Neural progenitor cell (in vitro differentiated cells): ENCODE measurements around the gene PLCL1. TPM values are rescaled to one million over a fixed set of nuclear protein-coding genes. Genes with fewer than 3 reads are reported as not detected.

Source experiments
- DNase-seq: peaks from one replicate; pipeline ENCODE4 v3.0.0-alpha.2; 2016; ENCODE audit warnings: low spot score
- H2AFZ ChIP-seq: fragments of 200-600 bp; sonication (generic); replicated peaks from 2 replicates; pipeline ENCODE4 v1.6.1; 2016; ENCODE audit warnings: antibody characterized with exemption
- H3F3A ChIP-seq: fragments of 200-600 bp; sonication (generic); 2 replicates; pipeline ENCODE4 v1.6.1; 2016; ENCODE audit warnings: antibody characterized with exemption, low read depth
- H3K27ac ChIP-seq: fragments of 200-600 bp; sonication (generic); 2 replicates; pipeline ENCODE4 v1.5.1; 2016; ENCODE audit warnings: mild to moderate bottlenecking
- H3K27me3 ChIP-seq: fragments of 200-600 bp; sonication (generic); 2 replicates; pipeline ENCODE4 v1.6.1; 2016; ENCODE audit warnings: mild to moderate bottlenecking, moderate library complexity
- H3K36me3 ChIP-seq: fragments of 200-600 bp; sonication (generic); 2 replicates; pipeline ENCODE4 v1.5.1; 2016
- H3K4me1 ChIP-seq: fragments of 200-600 bp; sonication (generic); 2 replicates; pipeline ENCODE4 v1.6.1; 2016; ENCODE audit warnings: mixed run types
- H3K4me2 ChIP-seq: fragments of 200-600 bp; sonication (generic); 2 replicates; pipeline ENCODE4 v1.6.1; 2016
- H3K4me3 ChIP-seq: fragments of 200-600 bp; sonication (generic); 2 replicates; pipeline ENCODE4 v1.5.1; 2016
- H3K79me2 ChIP-seq: fragments of 200-600 bp; sonication (generic); 2 replicates; pipeline ENCODE4 v1.6.1; 2016; ENCODE audit warnings: low read depth
- H3K9ac ChIP-seq: fragments of 200-600 bp; sonication (generic); 2 replicates; pipeline ENCODE4 v1.6.1; 2016
- H3K9me3 ChIP-seq: fragments of 200-600 bp; sonication (generic); 2 replicates; pipeline ENCODE4 v1.5.1; 2016; ENCODE audit warnings: low read depth
- H4K20me1 ChIP-seq: fragments of 200-600 bp; sonication (generic); 2 replicates; pipeline ENCODE4 v1.6.1; 2016; ENCODE audit warnings: low read depth
- H3K27ac Mint-ChIP-seq: 3 replicates; pipeline ENCODE4 v1.8.0; 2021; ENCODE audit warnings: mixed read lengths
- H3K27me3 Mint-ChIP-seq: 2 replicates; pipeline ENCODE4 v1.8.0; 2022; ENCODE audit warnings: low read depth, mild to moderate bottlenecking, inconsistent platforms, moderate library complexity, mixed read lengths; ENCODE audit not compliant: insufficient read depth
- H3K36me3 Mint-ChIP-seq: 3 replicates; pipeline ENCODE4 v1.8.0; 2021; ENCODE audit warnings: mixed read lengths
- H3K4me1 Mint-ChIP-seq: 3 replicates; pipeline ENCODE4 v1.8.0; 2021; ENCODE audit warnings: mixed read lengths
- H3K4me3 Mint-ChIP-seq: 3 replicates; pipeline ENCODE4 v1.8.0; 2021; ENCODE audit warnings: mild to moderate bottlenecking, moderate library complexity, mixed read lengths
- H3K9me3 Mint-ChIP-seq: 3 replicates; pipeline ENCODE4 v1.8.0; 2020; ENCODE audit warnings: mixed read lengths
- EZH2 ChIP-seq: fragments of 200-600 bp; sonication (generic); IDR thresholded peaks from 2 replicates; pipeline ENCODE4 v1.6.1; 2017; ENCODE audit warnings: antibody characterized with exemption, mild to moderate bottlenecking, moderate library complexity
- EZH2phosphoT487 ChIP-seq: fragments of 200-600 bp; sonication (generic); IDR thresholded peaks from 2 replicates; pipeline ENCODE4 v1.6.1; 2017; ENCODE audit warnings: antibody characterized with exemption
- total RNA-seq: library from RNA; depleted of rRNA; stranded (reverse); fragments of >200 nt; gene quantifications from 2 replicates; pipeline ENCODE4 v1.2.3, GENCODE V29; 2015; ENCODE audit warnings: low replicate concordance
- TF ChIP-seq, protein P1 (sequence below): fragments of 200-600 bp; sonication (generic); IDR thresholded peaks from 2 replicates; pipeline ENCODE4 v1.5.1; 2017; ENCODE audit warnings: antibody characterized with exemption, mild to moderate bottlenecking

The PLCL1 gene
- total RNA-seq, 1 donor from 2014 or later, result 0.41 TPM

GRCh38 chr2:197925204-197925603 lies 120.8 kb downstream of the PLCL1 start:
- DNase-seq, result no peak
- Histone ChIP-seq H3F3A (no peaks in the 10 kb centered on the region), H2AFZ (no peak overlapping the region), H3K36me3 (no peaks in the 10 kb centered on the region), H3K27me3 (no peaks in the 10 kb centered on the region), H3K9me3 (no peaks in the 10 kb centered on the region), H3K4me2 (no peak overlapping the region), H3K27ac (no peak overlapping the region), H3K9ac (no peak overlapping the region), H3K79me2 (no peaks in the 10 kb centered on the region), H4K20me1 (no peaks in the 10 kb centered on the region), H3K4me3 (no peak overlapping the region), H3K4me1 (no peaks in the 10 kb centered on the region)
- H3K36me3 Mint-ChIP-seq, result no peaks in the 10 kb centered on the region
- H3K4me3 Mint-ChIP-seq, result no peak overlapping the region
- no peaks in the 10 kb centered on the region for H3K27me3 Mint-ChIP-seq
- peaks cover 3% of the 10 kb centered on the region for H3K4me1 Mint-ChIP-seq
- H3K27ac Mint-ChIP-seq, result no peak overlapping the region
- peaks cover 8% of the 10 kb centered on the region for H3K9me3 Mint-ChIP-seq
- TF ChIP-seq EZH2phosphoT487, result no peak
- TF ChIP-seq EZH2, result no peak
- TF ChIP-seq, protein P1, sequence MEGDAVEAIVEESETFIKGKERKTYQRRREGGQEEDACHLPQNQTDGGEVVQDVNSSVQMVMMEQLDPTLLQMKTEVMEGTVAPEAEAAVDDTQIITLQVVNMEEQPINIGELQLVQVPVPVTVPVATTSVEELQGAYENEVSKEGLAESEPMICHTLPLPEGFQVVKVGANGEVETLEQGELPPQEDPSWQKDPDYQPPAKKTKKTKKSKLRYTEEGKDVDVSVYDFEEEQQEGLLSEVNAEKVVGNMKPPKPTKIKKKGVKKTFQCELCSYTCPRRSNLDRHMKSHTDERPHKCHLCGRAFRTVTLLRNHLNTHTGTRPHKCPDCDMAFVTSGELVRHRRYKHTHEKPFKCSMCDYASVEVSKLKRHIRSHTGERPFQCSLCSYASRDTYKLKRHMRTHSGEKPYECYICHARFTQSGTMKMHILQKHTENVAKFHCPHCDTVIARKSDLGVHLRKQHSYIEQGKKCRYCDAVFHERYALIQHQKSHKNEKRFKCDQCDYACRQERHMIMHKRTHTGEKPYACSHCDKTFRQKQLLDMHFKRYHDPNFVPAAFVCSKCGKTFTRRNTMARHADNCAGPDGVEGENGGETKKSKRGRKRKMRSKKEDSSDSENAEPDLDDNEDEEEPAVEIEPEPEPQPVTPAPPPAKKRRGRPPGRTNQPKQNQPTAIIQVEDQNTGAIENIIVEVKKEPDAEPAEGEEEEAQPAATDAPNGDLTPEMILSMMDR, result no peak

GRCh38 chr2:197925976-197926375 lies 121.6 kb downstream of the PLCL1 start:
- DNase-seq, result no peak
- Mint-ChIP-seq H3K9me3 (peaks cover 8% of the 10 kb centered on the region), H3K36me3 (no peaks in the 10 kb centered on the region), H3K27ac (no peak overlapping the region), H3K4me1 (peaks cover 3% of the 10 kb centered on the region), H3K4me3 (no peak overlapping the region), H3K27me3 (no peaks in the 10 kb centered on the region)
- Histone ChIP-seq H3K4me2 (no peak overlapping the region), H3K4me3 (no peak overlapping the region), H3K36me3 (no peaks in the 10 kb centered on the region), H3K79me2 (no peaks in the 10 kb centered on the region), H3F3A (no peaks in the 10 kb centered on the region), H3K27me3 (no peaks in the 10 kb centered on the region), H3K9ac (no peak overlapping the region), H4K20me1 (no peaks in the 10 kb centered on the region), H3K9me3 (no peaks in the 10 kb centered on the region), H3K4me1 (no peaks in the 10 kb centered on the region), H3K27ac (no peak overlapping the region), H2AFZ (no peak overlapping the region)
- TF ChIP-seq, protein P1, result no peak
- no peak for TF ChIP-seq EZH2
- TF ChIP-seq EZH2phosphoT487, result no peak

DNA sequence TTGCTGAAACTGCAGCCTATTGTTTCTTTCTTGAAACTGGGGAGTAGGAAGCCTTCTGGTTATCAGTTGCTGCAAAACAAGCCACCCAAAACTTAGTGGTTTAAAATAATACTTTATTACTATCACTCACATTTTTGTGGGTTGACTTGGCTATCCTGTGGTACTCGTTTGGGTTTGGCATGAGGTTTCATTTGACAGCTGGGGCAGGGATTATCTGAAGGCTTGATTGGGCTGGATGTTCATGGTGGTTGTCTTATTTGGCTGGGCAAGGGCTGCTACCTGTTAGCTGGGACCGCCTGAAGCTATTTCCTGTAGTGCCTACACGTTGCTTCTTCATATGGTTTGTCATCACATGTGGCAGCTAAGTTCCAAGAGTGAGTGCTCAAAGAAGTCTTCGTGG lies 122.3 kb downstream of the PLCL1 start:
- H3K9me3 Mint-ChIP-seq, result peaks cover 8% of the 10 kb centered on the region
- Histone ChIP-seq H3K36me3 (no peaks in the 10 kb centered on the region), H3K9ac (no peak overlapping the region), H3F3A (no peaks in the 10 kb centered on the region), H2AFZ (no peak overlapping the region), H3K4me3 (no peak overlapping the region), H3K27me3 (no peaks in the 10 kb centered on the region), H4K20me1 (no peaks in the 10 kb centered on the region), H3K27ac (no peak overlapping the region), H3K79me2 (no peaks in the 10 kb centered on the region), H3K9me3 (no peaks in the 10 kb centered on the region), H3K4me1 (no peaks in the 10 kb centered on the region), H3K4me2 (no peak overlapping the region)
- H3K27ac Mint-ChIP-seq, result no peak overlapping the region
- no peaks in the 10 kb centered on the region for H3K36me3 Mint-ChIP-seq
- H3K27me3 Mint-ChIP-seq, result no peaks in the 10 kb centered on the region
- DNase-seq, result no peak
- H3K4me1 Mint-ChIP-seq, result peaks cover 3% of the 10 kb centered on the region
- TF ChIP-seq EZH2phosphoT487 (no peak), EZH2 (no peak)
- TF ChIP-seq, protein P1, result no peak
- no peak overlapping the region for H3K4me3 Mint-ChIP-seq

DNA sequence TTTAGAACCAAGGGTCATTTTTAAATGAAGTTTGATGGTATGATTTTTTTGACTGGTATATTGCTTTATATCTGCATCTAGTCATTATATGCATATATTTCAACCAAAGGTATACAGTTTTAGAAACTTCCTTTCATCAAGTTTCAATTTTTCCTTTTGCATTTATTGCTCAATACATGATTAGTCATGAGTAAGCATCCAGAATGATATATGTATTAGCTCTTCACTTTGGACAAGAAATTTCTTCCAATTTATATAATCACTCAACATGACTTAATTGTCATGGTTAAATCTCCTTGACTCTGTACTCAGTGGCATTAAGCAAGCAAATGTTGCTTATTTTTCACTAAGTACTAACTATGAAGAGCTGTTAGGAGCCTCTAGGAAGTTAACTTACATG lies 123.6 kb downstream of the PLCL1 start:
- Histone ChIP-seq H3F3A (no peaks in the 10 kb centered on the region), H3K9ac (no peak overlapping the region), H3K36me3 (no peaks in the 10 kb centered on the region), H3K4me1 (no peaks in the 10 kb centered on the region), H4K20me1 (no peaks in the 10 kb centered on the region), H3K27me3 (no peaks in the 10 kb centered on the region), H3K27ac (no peak overlapping the region), H3K9me3 (no peaks in the 10 kb centered on the region), H3K4me3 (no peak overlapping the region), H3K4me2 (no peak overlapping the region), H2AFZ (no peak overlapping the region), H3K79me2 (no peaks in the 10 kb centered on the region)
- H3K27me3 Mint-ChIP-seq, result peaks cover 4% of the 10 kb centered on the region
- H3K27ac Mint-ChIP-seq, result no peak overlapping the region
- peaks cover 3% of the 10 kb centered on the region for H3K4me1 Mint-ChIP-seq
- H3K36me3 Mint-ChIP-seq, result no peaks in the 10 kb centered on the region
- no peak overlapping the region for H3K4me3 Mint-ChIP-seq
- no peak for TF ChIP-seq EZH2
- TF ChIP-seq, protein P1, result no peak
- no peak for TF ChIP-seq EZH2phosphoT487
- peaks cover 8% of the 10 kb centered on the region for H3K9me3 Mint-ChIP-seq
- no peak for DNase-seq
